ENCODE data around the gene KCTD19. TPM values are rescaled to one million over a fixed set of nuclear protein-coding genes. Genes with fewer than 3 reads are reported as not detected.

The KCTD19 gene
- total and polyA plus RNA-seq, 7 donors = 0.03 TPM; not detected in 6

- intact Hi-C loops (cut with DNase I) = no loop called here
- H3K9me3 ChIP-seq = no peaks in the 10 kb centered on the region
- WGBS, 3 donors = 4 to 6% (median 6%) methylated on average over 30 to 42 of the region's 42 CpGs
- DNase-seq (peak; percentile 37 to 56), ATAC-seq (peak in 2 of 4 donors; percentile 2 to 17)
- H3K4me3 ChIP-seq = peak overlapping the region; percentile 59
- TF ChIP-seq CTCF (IDR thresholded peaks at IDR 0.05) = no peak
- peaks cover 11% of the 10 kb centered on the region for H3K4me1 ChIP-seq
- H3K27ac ChIP-seq = no peak overlapping the region
- no peaks in the 10 kb centered on the region for H3K36me3 ChIP-seq (ENCODE audit: insufficient read depth in 1 of 2, low read depth in 1 of 2)
- H3K27me3 ChIP-seq (ENCODE audit: insufficient read depth in 3 of 3, low read length in 2 of 3) = no peaks in the 10 kb centered on the region
These were observed 47.7 kb downstream of the KCTD19 start for GRCh38 chr16:67278773-67279295.

GRCh38 chr16:67277999-67278772 lies 48.4 kb downstream of the KCTD19 start:
- H3K9me3 ChIP-seq = no peaks in the 10 kb centered on the region
- TF ChIP-seq CTCF (IDR thresholded peaks at IDR 0.05) = no peak
- peak in 1 of 4 donors; percentile 6 for ATAC-seq
- H3K27me3 ChIP-seq (ENCODE audit: insufficient read depth in 3 of 3, low read length in 2 of 3) = no peaks in the 10 kb centered on the region
- peak; percentile 41 to 49 for DNase-seq
- no peaks in the 10 kb centered on the region for H3K36me3 ChIP-seq (ENCODE audit: insufficient read depth in 1 of 2, low read depth in 1 of 2)
- 67 to 83% (median 78%) methylated on average over 13 of the region's 13 CpGs for WGBS, 3 donors
- peak overlapping the region; percentile 51 for H3K27ac ChIP-seq
- H3K4me3 ChIP-seq = peak overlapping the region; percentile 59
- intact Hi-C loops (cut with DNase I) = no loop called here
- peaks cover 11% of the 10 kb centered on the region for H3K4me1 ChIP-seq

- Histone ChIP-seq H3K9me3 (no peaks in the 10 kb centered on the region), H3K27me3 (ENCODE audit: insufficient read depth in 3 of 3, low read length in 2 of 3) (no peaks in the 10 kb centered on the region), H3K27ac (peak overlapping the region; percentile 51), H3K36me3 (ENCODE audit: insufficient read depth in 1 of 2, low read depth in 1 of 2) (no peaks in the 10 kb centered on the region), H3K4me1 (peaks cover 11% of the 10 kb centered on the region), H3K4me3 (no peak overlapping the region)
- ATAC-seq = peak; percentile 44 to 89 (median 81)
- intact Hi-C loops (cut with DNase I) = no loop called here
- DNase-seq = peak; percentile 60 to 76
- TF ChIP-seq CTCF (IDR thresholded peaks at IDR 0.05) = no peak
- 75 to 87% (median 79%) methylated on average over 4 of the region's 4 CpGs for WGBS, 3 donors
These were observed 49.1 kb downstream of the KCTD19 start for GRCh38 chr16:67277294-67277998.

- TF ChIP-seq CTCF (IDR thresholded peaks at IDR 0.05) = no peak
- intact Hi-C loops (cut with DNase I) = no loop called here
- Histone ChIP-seq H3K27ac (no peak overlapping the region), H3K4me3 (no peak overlapping the region), H3K36me3 (ENCODE audit: insufficient read depth in 1 of 2, low read depth in 1 of 2) (no peaks in the 10 kb centered on the region), H3K27me3 (ENCODE audit: insufficient read depth in 3 of 3, low read length in 2 of 3) (no peaks in the 10 kb centered on the region), H3K4me1 (peaks cover 11% of the 10 kb centered on the region), H3K9me3 (no peaks in the 10 kb centered on the region)
- ATAC-seq (no peak), DNase-seq (no peak)
- 89 to 98% (median 93%) methylated on average over 2 of the region's 2 CpGs for WGBS, 3 donors
These were observed 51.2 kb downstream of the KCTD19 start for GRCh38 chr16:67275321-67275720.

All from psoas muscle (tissue), 8 donors.